HTR-8/SVneo (cell line): ENCODE data around the gene ANGPTL1.

ENCODE experiments used
- DNase-seq: peaks from one replicate; pipeline ENCODE4 v3.0.0; 2011; ENCODE audit warnings: low spot score, mixed read lengths; ENCODE audit not compliant: insufficient read length
- FAIRE-seq: peaks from 2 replicates; lab custom pipeline; 2011; peaks lifted over from hg19 to GRCh38; lab: Jason Lieb, UNC

ANGPTL1 gene

GRCh38 chr1:178870944-178871343 is at the start of gene ANGPTL1:
TSS of gene ANGPTL1 (minus strand) at chr1:178871077. CDS start at chr1:178865776, 5,301 bp downstream.
- DNase-seq: no peak

DNA sequence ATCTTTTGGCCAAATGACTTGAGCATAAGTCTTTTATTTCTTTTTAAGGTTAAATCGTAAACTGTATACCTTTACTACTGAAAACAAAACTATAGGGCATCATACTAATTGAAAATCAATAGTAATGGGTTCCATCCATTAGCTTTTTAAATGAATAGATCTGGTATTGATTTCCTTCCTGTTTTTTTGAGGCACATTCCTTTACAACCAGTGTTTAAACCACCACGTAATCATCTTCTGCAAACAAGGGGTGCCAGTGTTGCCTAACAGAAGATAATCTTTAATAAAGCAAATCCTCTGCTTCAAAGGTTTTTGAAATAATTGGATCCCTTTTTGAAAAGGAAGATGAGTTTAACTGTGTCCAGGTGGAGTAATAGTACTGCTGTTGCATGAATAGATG is 48.7 kb upstream of the ANGPTL1 start:
- FAIRE-seq (no peak), DNase-seq (no peak)

More at GRCh38 chr1:178870944-178871343, at the start of gene ANGPTL1:
- FAIRE-seq: no peak

DNA sequence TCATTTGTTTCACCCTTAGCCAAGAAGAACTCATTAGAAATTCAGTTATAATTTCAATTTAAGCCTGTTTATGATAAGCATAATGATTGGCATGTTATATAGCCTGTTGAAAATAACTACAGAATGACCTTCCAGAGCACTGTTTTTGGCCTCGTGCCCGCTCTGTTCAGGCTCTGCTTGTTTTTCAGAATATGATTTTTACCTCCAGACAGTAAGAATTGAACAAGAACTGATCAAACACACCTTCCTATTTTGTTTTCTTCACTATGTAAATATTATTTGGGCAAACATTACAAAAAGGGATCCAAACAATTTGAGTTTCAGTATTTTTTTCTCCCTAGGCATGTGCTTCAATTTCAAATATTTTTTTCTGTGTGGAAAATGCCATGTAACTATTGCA is 48.1 kb upstream of the ANGPTL1 start:
- DNase-seq: no peak
- FAIRE-seq: no peak

DNA sequence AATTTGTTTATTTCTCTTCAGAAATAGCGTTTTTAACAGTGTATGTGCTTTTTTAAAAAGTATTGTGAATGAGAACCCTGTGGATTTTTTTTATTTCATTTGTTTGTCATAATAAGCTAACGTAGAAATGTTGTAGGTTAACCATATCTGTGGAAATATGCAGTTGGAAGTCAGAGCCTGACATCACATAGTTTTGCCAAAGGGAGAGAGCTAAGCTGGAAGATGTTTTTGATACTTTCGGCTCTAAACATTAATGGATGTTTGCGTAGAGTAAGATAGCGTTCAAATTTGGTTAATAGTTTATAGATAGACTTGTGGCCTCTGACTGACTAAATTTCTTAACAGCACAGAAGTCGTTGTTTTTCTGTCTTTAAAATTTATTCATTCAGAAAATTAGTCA is 47.4 kb upstream of the ANGPTL1 start:
- no peak for FAIRE-seq
- no peak for DNase-seq

GRCh38 chr1:178916448-178917174 is 45.7 kb upstream of the ANGPTL1 start:
- FAIRE-seq (no peak), DNase-seq (no peak)

DNA sequence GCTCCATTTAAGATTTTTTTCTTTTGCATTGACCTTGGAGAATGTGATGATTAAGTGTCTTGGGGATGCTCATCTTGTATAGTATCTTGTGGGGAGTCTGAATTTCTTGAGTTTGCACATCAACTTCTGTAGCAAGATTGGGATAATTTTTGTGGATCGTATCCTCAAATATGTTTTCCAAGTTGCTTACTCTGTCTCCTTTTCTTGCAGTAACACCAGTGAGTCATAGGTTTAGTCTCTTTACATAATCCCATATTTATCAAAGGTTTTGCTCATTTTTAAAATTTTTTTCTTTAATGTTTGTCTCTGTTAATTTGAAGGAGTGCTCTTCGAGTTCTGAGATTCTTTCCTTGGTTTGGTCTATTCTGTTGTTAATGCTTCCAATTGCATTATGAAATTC is 41.7 kb upstream of the ANGPTL1 start:
- DNase-seq (no peak), FAIRE-seq (no peak)

GRCh38 chr1:178910023-178910422 is 39.1 kb upstream of the ANGPTL1 start:
- DNase-seq (no peak), FAIRE-seq (no peak)

GRCh38 chr1:178908358-178908757 is 37.5 kb upstream of the ANGPTL1 start:
- DNase-seq (no peak), FAIRE-seq (no peak)

GRCh38 chr1:178901482-178902125 is 30.7 kb upstream of the ANGPTL1 start:
- DNase-seq (no peak), FAIRE-seq (no peak)

DNA sequence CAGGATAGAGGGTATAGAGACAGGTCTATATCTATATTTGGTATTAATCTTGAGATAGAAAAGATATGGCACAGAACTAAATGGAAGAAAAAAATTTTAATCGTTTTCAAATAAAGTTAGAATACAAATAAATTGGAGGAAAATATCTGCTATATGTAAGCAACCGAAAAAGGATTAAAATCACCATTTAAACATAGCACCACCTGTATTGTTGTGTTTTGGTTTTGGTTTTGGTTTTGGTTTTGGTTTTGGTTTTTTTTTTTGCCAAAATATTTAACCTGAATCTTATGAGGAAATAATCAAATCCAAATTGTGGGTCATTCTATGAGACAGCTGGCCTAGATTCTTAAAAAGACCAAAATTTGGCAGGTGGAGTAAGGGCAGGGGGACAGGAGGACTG is 28.5 kb upstream of the ANGPTL1 start:
- DNase-seq (no peak), FAIRE-seq (no peak)

DNA sequence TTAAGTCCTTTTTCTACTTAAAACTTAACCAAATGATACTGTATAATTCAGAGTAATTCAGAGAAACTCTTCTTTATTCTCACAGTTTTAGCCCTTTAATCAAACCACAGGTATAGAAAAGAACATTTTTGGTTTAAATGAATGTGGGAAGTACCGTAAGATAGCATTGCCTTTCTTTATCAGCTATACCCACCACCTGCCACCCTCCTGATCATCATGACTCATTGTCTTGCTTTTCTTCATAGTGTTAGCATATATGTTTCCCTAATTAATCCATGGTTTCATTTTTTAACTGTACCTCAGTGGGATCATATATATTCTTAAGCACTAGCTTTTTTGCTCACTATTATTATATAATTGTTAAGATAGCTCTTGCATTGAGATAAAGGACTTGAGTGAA is 27.5 kb upstream of the ANGPTL1 start:
- FAIRE-seq: no peak
- no peak for DNase-seq

- DNase-seq (no peak), FAIRE-seq (no peak)
Measured at GRCh38 chr1:178895928-178896327, 25.1 kb upstream of the ANGPTL1 start.

- DNase-seq: no peak
- no peak for FAIRE-seq
Measured at GRCh38 chr1:178886551-178886950, 15.7 kb upstream of the ANGPTL1 start.

GRCh38 chr1:178885869-178886268 is 15.0 kb upstream of the ANGPTL1 start:
- DNase-seq (no peak), FAIRE-seq (no peak)

DNA sequence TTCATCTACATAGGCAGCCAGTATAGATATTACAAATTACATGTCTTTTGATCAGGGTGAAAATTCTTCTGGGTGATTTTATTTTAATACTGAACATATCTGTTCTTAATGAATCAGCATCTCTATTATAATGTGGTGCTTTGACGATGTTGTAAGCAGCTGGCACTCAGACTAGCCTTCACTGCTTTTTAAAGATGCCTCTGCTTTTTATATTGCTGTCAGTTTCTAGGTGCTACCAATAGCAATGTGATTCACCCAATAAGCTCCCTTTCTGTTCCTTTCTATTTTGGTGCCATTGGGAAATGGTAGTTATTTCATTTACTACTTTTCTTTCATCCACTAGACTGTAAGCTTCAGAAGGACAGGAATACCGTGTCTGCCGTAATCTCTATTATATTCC is 11.1 kb upstream of the ANGPTL1 start:
- FAIRE-seq (no peak), DNase-seq (no peak)

GRCh38 chr1:178877896-178878295 is 7.0 kb upstream of the ANGPTL1 start:
- FAIRE-seq: no peak
- DNase-seq: no peak

- FAIRE-seq (no peak), DNase-seq (no peak)
Measured at GRCh38 chr1:178875936-178876335, 5.1 kb upstream of the ANGPTL1 start.

GRCh38 chr1:178874966-178875365 is 4.1 kb upstream of the ANGPTL1 start:
- no peak for FAIRE-seq
- no peak for DNase-seq

DNA sequence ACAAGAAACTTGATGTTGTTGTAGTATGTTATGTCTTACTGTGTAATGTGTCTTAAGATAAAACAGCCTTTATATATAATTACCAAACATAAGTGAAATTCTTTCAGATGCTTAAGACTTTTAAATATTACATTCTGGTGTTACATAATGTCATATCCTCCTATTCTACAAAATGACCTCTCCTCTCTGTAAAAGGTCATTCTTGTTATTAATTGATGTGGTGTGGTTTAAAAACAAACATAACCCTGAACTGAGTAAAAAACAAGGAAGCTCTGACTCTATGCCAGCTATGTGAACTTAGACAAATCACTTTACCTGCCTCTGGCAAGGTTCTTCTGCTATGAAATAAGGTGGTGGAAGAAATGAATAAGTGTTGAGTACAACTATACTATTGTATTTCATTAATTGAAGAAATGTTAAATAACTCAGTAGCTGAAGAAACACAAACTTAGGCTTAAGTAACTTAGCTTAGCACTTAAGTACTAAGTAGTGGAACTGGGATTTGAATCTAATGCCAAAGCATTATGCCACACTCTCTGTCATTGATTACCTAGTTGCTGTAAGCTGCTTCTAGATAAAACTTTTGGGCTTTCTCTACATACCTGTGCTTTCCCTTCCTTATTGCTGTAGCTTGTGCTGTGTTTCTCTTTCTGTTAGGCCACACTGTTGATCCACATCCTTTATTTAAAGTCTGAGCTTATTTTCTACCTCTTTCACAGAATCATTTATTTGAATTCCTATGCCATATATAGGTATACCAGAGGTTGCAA is 859 bp upstream of the ANGPTL1 start:
- FAIRE-seq: no peak
- DNase-seq: no peak

DNA sequence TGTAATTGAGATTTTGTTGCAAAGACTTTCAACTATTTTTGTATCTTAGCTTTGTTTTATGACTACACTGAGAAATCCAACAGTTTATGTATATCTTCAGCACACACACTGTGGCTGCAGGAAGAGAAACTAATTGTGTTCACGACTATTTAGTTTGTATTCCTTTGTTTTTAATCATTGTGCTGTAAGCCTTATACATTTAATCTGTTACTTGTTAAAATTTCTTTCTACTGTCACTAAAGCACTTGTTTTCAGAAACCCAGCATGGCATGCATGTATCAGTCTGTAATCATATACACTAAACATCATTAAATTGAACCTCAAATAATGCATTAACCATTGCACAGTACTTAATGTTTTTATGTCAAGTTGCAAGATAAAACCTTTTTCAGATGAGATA is 656 bp downstream of the ANGPTL1 start:
- FAIRE-seq (no peak), DNase-seq (no peak)

GRCh38 chr1:178869119-178869697 is 1.7 kb downstream of the ANGPTL1 start:
- no peak for FAIRE-seq
- DNase-seq: no peak
